Natural killer cell (primary cell): Measurements from ENCODE around the gene DNAH12. TPM values are rescaled to one million over a fixed set of nuclear protein-coding genes. Genes with fewer than 3 reads are reported as not detected.
"Not testable (repeated sequence)": the region's sequence is repeated elsewhere in the genome, so short reads cannot be mapped to it uniquely, and the experiment has no call there.

ENCODE experiments used
- ATAC-seq, 3 donors: fragments of 150-1000 bp in 2 of 3; fragments of 200-7000 bp in 1 of 3; cut with Tn5 transposase; 1 replicate in 1 of 3; 2 replicates in 2 of 3; pipeline ENCODE4 v1.10.0; 2021; ENCODE audit warnings: mild to moderate bottlenecking in 2 of 3, moderate library complexity in 2 of 3
- DNase-seq, 2 donors: peaks; one replicate each; pipeline versions ENCODE4 v3.0.0 to v3.0.0-alpha.2; 2013 to 2021; ENCODE audit warnings: mixed read lengths in 1 of 2
- H3K27ac ChIP-seq: one replicate; pipeline ENCODE4 v1.5.1; 2013; ENCODE audit warnings: mild to moderate bottlenecking, low read length
- H3K27me3 ChIP-seq: one replicate; pipeline ENCODE4 v1.6.1; 2013; ENCODE audit warnings: low read length; ENCODE audit not compliant: control insufficient read depth, insufficient read depth
- H3K36me3 ChIP-seq: one replicate; pipeline ENCODE4 v1.6.1; 2013; ENCODE audit warnings: low read length; ENCODE audit not compliant: control insufficient read depth, insufficient read depth
- H3K4me1 ChIP-seq: one replicate; pipeline ENCODE4 v1.6.1; 2013; ENCODE audit warnings: low read length; ENCODE audit not compliant: control insufficient read depth, insufficient read depth
- H3K4me3 ChIP-seq: one replicate; pipeline ENCODE4 v1.5.1; 2013; ENCODE audit warnings: low read length
- H3K9me3 ChIP-seq: one replicate; pipeline ENCODE4 v1.6.1; 2013; ENCODE audit warnings: low read length; ENCODE audit not compliant: control insufficient read depth, insufficient read depth
- H3K27ac Mint-ChIP-seq, 2 donors: one replicate each; pipeline ENCODE4 v1.8.0; 2022; ENCODE audit warnings: mild to moderate bottlenecking in 2 of 2, mixed read lengths in 2 of 2, moderate library complexity in 1 of 2
- H3K27me3 Mint-ChIP-seq, 2 donors: one replicate each; pipeline ENCODE4 v1.8.0; 2022; ENCODE audit warnings: low read depth in 2 of 2, mixed read lengths in 2 of 2
- H3K36me3 Mint-ChIP-seq: one replicate; pipeline ENCODE4 v1.8.0; 2022; ENCODE audit warnings: mixed read lengths
- H3K4me1 Mint-ChIP-seq, 2 donors: one replicate each; pipeline ENCODE4 v1.8.0; 2022; ENCODE audit warnings: mixed read lengths in 2 of 2
- H3K4me3 Mint-ChIP-seq: one replicate; pipeline ENCODE4 v1.8.0; 2022; ENCODE audit warnings: mild to moderate bottlenecking, moderate library complexity, mixed read lengths
- H3K9me3 Mint-ChIP-seq, 2 donors: one replicate each; pipeline ENCODE4 v1.8.0; 2022; ENCODE audit warnings: mixed read lengths in 2 of 2
- CTCF ChIP-seq: fragments of 200-600 bp; IDR thresholded peaks from one replicate; pipeline ENCODE4 v1.8.0; 2022; ENCODE audit warnings: antibody characterized with exemption
- WGBS: methylation state at CpG from one replicate; pipeline ENCODE4 v1.1.7; 2013; ENCODE audit warnings: missing lambda C conversion rate; ENCODE audit not compliant: insufficient coverage; 5-methylcytosine and 5-hydroxymethylcytosine counted together
- intact Hi-C: fragments of 100-400 bp; cut with micrococcal nuclease; formaldehyde crosslinking; loops from one replicate; pipeline ENCODE4 v1.14.2; 2022
- total RNA-seq, 4 donors: library from RNA; stranded (reverse); fragments of 120-200 nt in 1 of 4; gene quantifications; one replicate each; pipeline versions ENCODE4 v1.2.3 to v1.2.4, GENCODE V29; 2013 to 2022

Gene DNAH12
- total RNA-seq, 3 donors from 2014 or later (not counting 1 experiment from before 2014, with no cell fraction given): 0.11 to 0.30 (median 0.21) TPM

DNA sequence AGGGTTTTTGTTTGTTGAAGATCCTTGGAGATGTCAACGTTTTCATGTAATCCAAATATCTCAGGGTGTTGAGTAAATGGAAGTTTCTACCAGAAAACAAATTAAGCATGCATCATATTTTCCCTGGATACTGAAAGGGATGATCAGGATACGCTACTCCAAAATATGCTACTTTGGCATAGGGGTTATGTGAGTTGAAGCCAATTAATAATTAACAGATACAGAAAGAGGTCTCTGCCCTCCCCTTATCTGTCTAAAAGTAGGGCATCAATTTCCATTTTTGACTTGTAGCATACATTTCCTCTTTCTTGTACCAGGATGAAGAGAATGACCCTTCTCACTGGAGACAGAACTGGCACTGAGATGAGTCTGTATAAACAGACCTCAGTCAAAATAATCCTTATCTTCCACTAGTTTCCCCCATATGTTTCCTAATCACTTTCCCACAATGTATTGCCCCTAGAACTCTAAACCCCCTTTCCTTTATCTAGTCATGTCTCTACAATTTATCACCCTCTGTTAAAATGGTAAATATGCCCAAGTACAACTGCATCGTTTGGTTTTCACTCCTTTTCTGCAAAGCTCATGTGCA, 234.3 kb downstream of the DNAH12 start:
- ATAC-seq: no peak
- Mint-ChIP-seq H3K27ac (no peak overlapping the region), H3K36me3 (no peaks in the 10 kb centered on the region), H3K4me3 (no peak overlapping the region), H3K27me3 (peaks cover 4 to 7% of the 10 kb centered on the region in 2 donors), H3K9me3 (no peaks in the 10 kb centered on the region), H3K4me1 (no peaks in the 10 kb centered on the region)
- H3K36me3 ChIP-seq: no peaks in the 10 kb centered on the region
- H3K4me3 ChIP-seq: no peak overlapping the region
- WGBS: 25% methylated on average over 2 of the region's 3 CpGs
- H3K27me3 ChIP-seq: no peaks in the 10 kb centered on the region
- intact Hi-C loops: no loop called here
- no peak for DNase-seq
- no peak overlapping the region for H3K27ac ChIP-seq
- H3K9me3 ChIP-seq: no peaks in the 10 kb centered on the region
- no peak for TF ChIP-seq CTCF
- no peaks in the 10 kb centered on the region for H3K4me1 ChIP-seq

DNA sequence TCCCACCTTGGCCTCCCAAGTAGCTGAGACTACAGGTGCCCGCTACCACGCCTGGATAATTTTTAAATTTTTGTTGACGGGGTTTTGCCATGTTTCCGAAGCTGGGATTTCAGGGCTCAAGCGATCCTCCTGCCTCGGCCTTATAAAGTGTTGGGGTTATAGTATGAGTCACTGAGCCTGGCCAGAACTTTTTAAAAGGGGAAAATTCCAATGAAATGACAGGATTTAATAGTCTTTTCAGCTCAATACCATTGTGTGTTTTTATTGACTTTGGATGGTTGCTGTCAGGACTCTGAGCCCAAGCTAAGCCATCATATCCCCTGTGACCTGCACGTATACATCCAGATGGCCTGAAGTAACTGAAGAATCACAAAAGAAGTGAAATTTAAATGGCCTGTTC, 240.6 kb downstream of the DNAH12 start:
- H3K27ac ChIP-seq, H3K4me1 Mint-ChIP-seq, intact Hi-C loops, H3K4me3 ChIP-seq, H3K4me3 Mint-ChIP-seq, H3K27me3 ChIP-seq, DNase-seq, H3K4me1 ChIP-seq, H3K36me3 Mint-ChIP-seq, H3K36me3 ChIP-seq, H3K27ac Mint-ChIP-seq, H3K9me3 Mint-ChIP-seq, H3K9me3 ChIP-seq: not testable (repeated sequence)
- peaks cover 12 to 15% of the 10 kb centered on the region in 2 donors for H3K27me3 Mint-ChIP-seq
- WGBS: 95% methylated on average over 7 of the region's 7 CpGs
- peak in 1 of 3 donors; percentile 17 for ATAC-seq

- H3K4me3 Mint-ChIP-seq: no peak overlapping the region
- H3K27ac Mint-ChIP-seq: no peak overlapping the region
- peaks cover 9 to 23% of the 10 kb centered on the region in 2 donors for H3K27me3 Mint-ChIP-seq
- H3K27me3 ChIP-seq: peaks cover 3% of the 10 kb centered on the region
- no peaks in the 10 kb centered on the region for H3K36me3 Mint-ChIP-seq
- DNase-seq (no peak), ATAC-seq (no peak)
- no peaks in the 10 kb centered on the region for H3K9me3 Mint-ChIP-seq
- intact Hi-C loops: no loop called here
- H3K4me3 ChIP-seq: no peak overlapping the region
- no peak for TF ChIP-seq CTCF
- no peak overlapping the region for H3K27ac ChIP-seq
- H3K4me1 Mint-ChIP-seq: no peaks in the 10 kb centered on the region
- no peaks in the 10 kb centered on the region for H3K9me3 ChIP-seq
- H3K36me3 ChIP-seq: no peaks in the 10 kb centered on the region
- no peaks in the 10 kb centered on the region for H3K4me1 ChIP-seq
- WGBS: 90% methylated on average over 1 of the region's 1 CpG
Observed at GRCh38 chr3:57298041-57298440, 246.1 kb downstream of the DNAH12 start.

- no peak for ATAC-seq
- Mint-ChIP-seq H3K27ac (no peak overlapping the region), H3K36me3 (no peaks in the 10 kb centered on the region), H3K27me3 (peaks cover 13 to 31% of the 10 kb centered on the region in 2 donors), H3K9me3 (no peaks in the 10 kb centered on the region), H3K4me3 (no peak overlapping the region), H3K4me1 (no peaks in the 10 kb centered on the region)
- 88% methylated on average over 3 of the region's 4 CpGs for WGBS
- Histone ChIP-seq H3K27ac (no peak overlapping the region), H3K36me3 (no peaks in the 10 kb centered on the region), H3K9me3 (no peaks in the 10 kb centered on the region), H3K4me1 (no peaks in the 10 kb centered on the region), H3K4me3 (no peak overlapping the region), H3K27me3 (peaks cover 6% of the 10 kb centered on the region)
- intact Hi-C loops: no loop called here
- no peak for DNase-seq
- TF ChIP-seq CTCF: no peak
Observed at GRCh38 chr3:57292897-57293526, 251.1 kb downstream of the DNAH12 start.
